ENCODE results near the gene PI4K2A.

GRCh38 chr10:97632949-97633884 is 7.3 kb upstream of the PI4K2A start, which contains the start of gene MORN4:
- TF ChIP-seq, protein P1, sequence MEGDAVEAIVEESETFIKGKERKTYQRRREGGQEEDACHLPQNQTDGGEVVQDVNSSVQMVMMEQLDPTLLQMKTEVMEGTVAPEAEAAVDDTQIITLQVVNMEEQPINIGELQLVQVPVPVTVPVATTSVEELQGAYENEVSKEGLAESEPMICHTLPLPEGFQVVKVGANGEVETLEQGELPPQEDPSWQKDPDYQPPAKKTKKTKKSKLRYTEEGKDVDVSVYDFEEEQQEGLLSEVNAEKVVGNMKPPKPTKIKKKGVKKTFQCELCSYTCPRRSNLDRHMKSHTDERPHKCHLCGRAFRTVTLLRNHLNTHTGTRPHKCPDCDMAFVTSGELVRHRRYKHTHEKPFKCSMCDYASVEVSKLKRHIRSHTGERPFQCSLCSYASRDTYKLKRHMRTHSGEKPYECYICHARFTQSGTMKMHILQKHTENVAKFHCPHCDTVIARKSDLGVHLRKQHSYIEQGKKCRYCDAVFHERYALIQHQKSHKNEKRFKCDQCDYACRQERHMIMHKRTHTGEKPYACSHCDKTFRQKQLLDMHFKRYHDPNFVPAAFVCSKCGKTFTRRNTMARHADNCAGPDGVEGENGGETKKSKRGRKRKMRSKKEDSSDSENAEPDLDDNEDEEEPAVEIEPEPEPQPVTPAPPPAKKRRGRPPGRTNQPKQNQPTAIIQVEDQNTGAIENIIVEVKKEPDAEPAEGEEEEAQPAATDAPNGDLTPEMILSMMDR (IDR thresholded peaks at IDR 0.05 in 4 of 5, conservative IDR thresholded peaks at IDR 0.05 in 1 of 5) = no peak
- no peak for TF ChIP-seq POLR2A (IDR thresholded peaks at IDR 0.05)

Data from gastrocnemius medialis (tissue), 4 donors.